WTC11 (cell line): Measurements from ENCODE around the gene IQGAP3. TPM values are rescaled to one million over a fixed set of nuclear protein-coding genes. Genes with fewer than 3 reads are reported as not detected.

Experiments used
- ATAC-seq: fragments of 200-7000 bp; cut with Tn5 transposase; 2 replicates; pipeline ENCODE4 v1.10.0; 2021; ENCODE audit warnings: mild to moderate bottlenecking, moderate library complexity
- CTCF ChIA-PET: fragments of 300-600 bp; sonication (Branson Sonifier 250); formaldehyde crosslinking; loops from one replicate; lab custom pipeline; 2021; ENCODE audit warnings: antibody characterized with exemption; lab: Charles Lee
- POLR2A ChIA-PET: fragments of 350-600 bp; sonication (Branson Sonifier 250); formaldehyde crosslinking; loops from one replicate; lab custom pipeline; 2021; ENCODE audit warnings: antibody characterized with exemption; lab: Charles Lee
- DNase-seq: peaks from one replicate; pipeline ENCODE4 v3.0.0; 2021; ENCODE audit warnings: low spot score
- H3K27ac Mint-ChIP-seq: 2 replicates; pipeline ENCODE4 v1.8.0; 2021; ENCODE audit warnings: mixed read lengths
- H3K27me3 Mint-ChIP-seq: 2 replicates; pipeline ENCODE4 v1.8.0; 2021; ENCODE audit warnings: low read depth, mild to moderate bottlenecking, moderate library complexity, mixed read lengths
- H3K36me3 Mint-ChIP-seq: 2 replicates; pipeline ENCODE4 v1.8.0; 2021; ENCODE audit warnings: mixed read lengths
- H3K4me1 Mint-ChIP-seq: 2 replicates; pipeline ENCODE4 v1.8.0; 2022; ENCODE audit warnings: mixed read lengths
- H3K4me3 Mint-ChIP-seq: 2 replicates; pipeline ENCODE4 v1.8.0; 2021; ENCODE audit warnings: mild to moderate bottlenecking, moderate library complexity, mixed read lengths
- H3K9me3 Mint-ChIP-seq: 2 replicates; pipeline ENCODE4 v1.8.0; 2021; ENCODE audit warnings: mixed read lengths
- AFF4 ChIP-seq: sonication (generic); formaldehyde crosslinking; IDR thresholded peaks from 2 replicates; pipeline ENCODE4 v1.8.1; 2023; ENCODE audit warnings: mild to moderate bottlenecking, missing genetic modification reagents, borderline replicate concordance
- CDX4 ChIP-seq: fragments of 250-450 bp; sonication (Bioruptor Pico); IDR thresholded peaks from 2 replicates; pipeline ENCODE4 v1.9.0; 2021; ENCODE audit warnings: moderate library complexity, mild to moderate bottlenecking, inconsistent platforms, borderline replicate concordance
- CREM ChIP-seq: sonication (generic); formaldehyde crosslinking; IDR thresholded peaks from 2 replicates; pipeline ENCODE4 v1.8.1; 2022; ENCODE audit warnings: mild to moderate bottlenecking, missing genetic modification reagents, moderate library complexity
- E2F4 ChIP-seq: sonication (generic); formaldehyde crosslinking; IDR thresholded peaks from 2 replicates; pipeline ENCODE4 v1.8.1; 2022; ENCODE audit warnings: low read depth, mild to moderate bottlenecking, moderate library complexity, missing genetic modification reagents, borderline replicate concordance
- EMX1 ChIP-seq: fragments of 250-450 bp; sonication (Bioruptor Pico); IDR thresholded peaks from 2 replicates; pipeline ENCODE4 v1.8.0; 2021; ENCODE audit warnings: mild to moderate bottlenecking
- JUN ChIP-seq: sonication (generic); formaldehyde crosslinking; IDR thresholded peaks from 2 replicates; pipeline ENCODE4 v1.8.0; 2023; ENCODE audit warnings: mild to moderate bottlenecking, missing genetic modification reagents
- KAT7 ChIP-seq: sonication (generic); formaldehyde crosslinking; IDR thresholded peaks from 2 replicates; pipeline ENCODE4 v1.8.1; 2023; ENCODE audit warnings: missing genetic modification reagents, mild to moderate bottlenecking, borderline replicate concordance
- MXD4 ChIP-seq: fragments of 250-450 bp; sonication (Bioruptor Pico); IDR thresholded peaks from 2 replicates; pipeline ENCODE4 v1.8.0; 2021; ENCODE audit warnings: mild to moderate bottlenecking, moderate library complexity, borderline replicate concordance
- NR3C1 ChIP-seq: sonication (generic); formaldehyde crosslinking; conservative IDR thresholded peaks from 2 replicates; pipeline ENCODE4 v1.8.1; 2023; ENCODE audit warnings: low read depth, mild to moderate bottlenecking, missing genetic modification reagents
- OVOL2 ChIP-seq: fragments of 250-450 bp; sonication (Bioruptor Pico); IDR thresholded peaks from 2 replicates; pipeline ENCODE4 v1.9.0; 2021; ENCODE audit warnings: mild to moderate bottlenecking, borderline replicate concordance
- PREB ChIP-seq: sonication (generic); formaldehyde crosslinking; IDR thresholded peaks from 2 replicates; pipeline ENCODE4 v1.8.1; 2022; ENCODE audit warnings: mild to moderate bottlenecking, missing genetic modification reagents, moderate library complexity, borderline replicate concordance
- RORB ChIP-seq: fragments of 250-450 bp; sonication (Bioruptor Pico); IDR thresholded peaks from 2 replicates; pipeline ENCODE4 v1.9.0; 2021; ENCODE audit warnings: mild to moderate bottlenecking
- TEAD4 ChIP-seq: sonication (generic); formaldehyde crosslinking; IDR thresholded peaks from 2 replicates; pipeline ENCODE4 v1.8.0; 2022; ENCODE audit warnings: mild to moderate bottlenecking, missing genetic modification reagents
- USF2 ChIP-seq: sonication (generic); formaldehyde crosslinking; IDR thresholded peaks from 2 replicates; pipeline ENCODE4 v1.8.1; 2023; ENCODE audit warnings: mild to moderate bottlenecking, missing genetic modification reagents, moderate library complexity
- ZNF263 ChIP-seq: sonication (generic); formaldehyde crosslinking; IDR thresholded peaks from 2 replicates; pipeline ENCODE4 v1.8.1; 2022; ENCODE audit warnings: low read depth, mild to moderate bottlenecking, moderate library complexity, missing genetic modification reagents
- ZNF281 ChIP-seq: sonication (generic); formaldehyde crosslinking; IDR thresholded peaks from 2 replicates; pipeline ENCODE4 v1.8.0; 2023; ENCODE audit warnings: mild to moderate bottlenecking, missing genetic modification reagents
- ZNF317 ChIP-seq: sonication (generic); formaldehyde crosslinking; IDR thresholded peaks from 2 replicates; pipeline ENCODE4 v1.8.1; 2023; ENCODE audit warnings: low read depth, mild to moderate bottlenecking, moderate library complexity, missing genetic modification reagents, borderline replicate concordance
- ZNF425 ChIP-seq: fragments of 250-450 bp; sonication (Bioruptor Pico); conservative IDR thresholded peaks from 2 replicates; pipeline ENCODE4 v1.9.0; 2021; ENCODE audit warnings: mild to moderate bottlenecking
- ZNF532 ChIP-seq: fragments of 250-450 bp; sonication (Bioruptor Pico); IDR thresholded peaks from 2 replicates; pipeline ENCODE4 v1.9.0; 2021; ENCODE audit warnings: mild to moderate bottlenecking, borderline replicate concordance
- total RNA-seq: library from RNA; stranded (reverse); gene quantifications from 3 replicates; pipeline ENCODE4 v1.2.3, GENCODE V29; 2021

The IQGAP3 gene
- total RNA-seq, 1 experiment from 2014 or later, result 33.3 TPM

GRCh38 chr1:156559086-156559796 lies 13.1 kb downstream of the IQGAP3 start:
- no peaks in the 10 kb centered on the region for H3K27me3 Mint-ChIP-seq
- no peaks in the 10 kb centered on the region for H3K4me1 Mint-ChIP-seq
- CTCF ChIA-PET, result no interaction called here
- H3K9me3 Mint-ChIP-seq, result no peaks in the 10 kb centered on the region
- ATAC-seq (no peak), DNase-seq (no peak)
- POLR2A ChIA-PET, result no interaction called here
- no peak for TF ChIP-seq AFF4
- no peak for TF ChIP-seq KAT7 (CRISPR knock-in tag)
- no peak for TF ChIP-seq EMX1
- TF ChIP-seq E2F4 (CRISPR knock-in tag), result no peak
- TF ChIP-seq MXD4 (CRISPR knock-in tag), result no peak
- no peak for TF ChIP-seq CREM (CRISPR knock-in tag)
- no peak for TF ChIP-seq RORB (CRISPR knock-in tag)
- TF ChIP-seq ZNF532 (CRISPR knock-in tag), result no peak
- no peak for TF ChIP-seq ZNF281 (CRISPR knock-in tag)
- no peak for TF ChIP-seq ZNF425 (CRISPR knock-in tag)
- no peak for TF ChIP-seq OVOL2 (CRISPR knock-in tag)
- TF ChIP-seq ZNF263 (CRISPR knock-in tag), result no peak
- TF ChIP-seq ZNF317 (CRISPR knock-in tag), result no peak
- TF ChIP-seq NR3C1, result no peak
- TF ChIP-seq TEAD4 (CRISPR knock-in tag), result no peak
- no peak for TF ChIP-seq CDX4
- no peak for TF ChIP-seq USF2 (CRISPR knock-in tag)
- TF ChIP-seq JUN (CRISPR knock-in tag), result no peak
- no peak for TF ChIP-seq PREB (CRISPR knock-in tag)
- no peak overlapping the region for H3K4me3 Mint-ChIP-seq
- H3K27ac Mint-ChIP-seq, result no peak overlapping the region
- peaks cover 38% of the 10 kb centered on the region for H3K36me3 Mint-ChIP-seq
